Adrenal gland (tissue), 5 donors: ENCODE results near the gene ADPRHL1.
"Not testable (repeated sequence)": the region's sequence is repeated elsewhere in the genome, so short reads cannot be mapped to it uniquely, and the experiment has no call there.

ENCODE experiments used
- POLR2A ChIP-seq, 2 donors: fragments of 450-650 bp; IDR thresholded peaks; one replicate each; pipeline ENCODE4 v1.6.1; 2017; ENCODE audit warnings: antibody characterized with exemption in 2 of 2, mild to moderate bottlenecking in 2 of 2, moderate library complexity in 1 of 2
- TF ChIP-seq, protein P1 (sequence below), 6 experiments: fragments of 450-650 bp in 4 of 6; fragments of 200-600 bp in 2 of 6; sonication (generic) in 1 of 6; IDR thresholded peaks; 1 replicate in 5 of 6; 2 replicates in 1 of 6; pipeline versions ENCODE4 v1.5.1 to v1.8.0; 2016 to 2021; ENCODE audit warnings: antibody characterized with exemption in 6 of 6, mild to moderate bottlenecking in 2 of 6, moderate library complexity in 1 of 6
- donor health status: DM: no; HTN: no; CAD: no.

DNA sequence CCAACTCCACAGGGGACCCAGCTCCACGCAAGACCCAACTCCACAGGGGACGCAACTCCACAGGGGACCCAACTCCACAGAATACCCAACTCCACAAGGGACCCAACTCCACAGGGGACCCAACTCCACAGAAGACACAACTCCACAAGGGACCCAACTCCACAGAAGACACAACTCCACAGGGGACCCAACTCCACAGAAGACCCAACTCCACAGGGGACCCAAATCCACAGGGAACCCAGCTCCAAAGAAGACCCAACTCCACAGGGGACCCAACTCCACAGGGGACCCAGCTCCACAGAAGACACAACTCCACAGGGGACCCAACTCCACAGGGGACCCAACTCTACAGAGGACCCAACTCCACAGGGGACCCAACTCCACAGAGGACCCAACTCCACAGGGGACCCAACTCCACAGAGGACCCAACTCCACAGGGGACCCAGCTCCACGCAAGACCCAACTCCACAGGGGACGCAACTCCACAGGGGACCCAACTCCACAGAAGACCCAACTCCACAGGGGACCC lies 17.4 kb upstream of the ADPRHL1 start:
- TF ChIP-seq, protein P1, sequence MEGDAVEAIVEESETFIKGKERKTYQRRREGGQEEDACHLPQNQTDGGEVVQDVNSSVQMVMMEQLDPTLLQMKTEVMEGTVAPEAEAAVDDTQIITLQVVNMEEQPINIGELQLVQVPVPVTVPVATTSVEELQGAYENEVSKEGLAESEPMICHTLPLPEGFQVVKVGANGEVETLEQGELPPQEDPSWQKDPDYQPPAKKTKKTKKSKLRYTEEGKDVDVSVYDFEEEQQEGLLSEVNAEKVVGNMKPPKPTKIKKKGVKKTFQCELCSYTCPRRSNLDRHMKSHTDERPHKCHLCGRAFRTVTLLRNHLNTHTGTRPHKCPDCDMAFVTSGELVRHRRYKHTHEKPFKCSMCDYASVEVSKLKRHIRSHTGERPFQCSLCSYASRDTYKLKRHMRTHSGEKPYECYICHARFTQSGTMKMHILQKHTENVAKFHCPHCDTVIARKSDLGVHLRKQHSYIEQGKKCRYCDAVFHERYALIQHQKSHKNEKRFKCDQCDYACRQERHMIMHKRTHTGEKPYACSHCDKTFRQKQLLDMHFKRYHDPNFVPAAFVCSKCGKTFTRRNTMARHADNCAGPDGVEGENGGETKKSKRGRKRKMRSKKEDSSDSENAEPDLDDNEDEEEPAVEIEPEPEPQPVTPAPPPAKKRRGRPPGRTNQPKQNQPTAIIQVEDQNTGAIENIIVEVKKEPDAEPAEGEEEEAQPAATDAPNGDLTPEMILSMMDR (IDR thresholded peaks at IDR 0.05): not testable (repeated sequence)
- TF ChIP-seq POLR2A (IDR thresholded peaks at IDR 0.05): not testable (repeated sequence)
